ENCODE results near the gene NSD1.

Gene NSD1, protein sequence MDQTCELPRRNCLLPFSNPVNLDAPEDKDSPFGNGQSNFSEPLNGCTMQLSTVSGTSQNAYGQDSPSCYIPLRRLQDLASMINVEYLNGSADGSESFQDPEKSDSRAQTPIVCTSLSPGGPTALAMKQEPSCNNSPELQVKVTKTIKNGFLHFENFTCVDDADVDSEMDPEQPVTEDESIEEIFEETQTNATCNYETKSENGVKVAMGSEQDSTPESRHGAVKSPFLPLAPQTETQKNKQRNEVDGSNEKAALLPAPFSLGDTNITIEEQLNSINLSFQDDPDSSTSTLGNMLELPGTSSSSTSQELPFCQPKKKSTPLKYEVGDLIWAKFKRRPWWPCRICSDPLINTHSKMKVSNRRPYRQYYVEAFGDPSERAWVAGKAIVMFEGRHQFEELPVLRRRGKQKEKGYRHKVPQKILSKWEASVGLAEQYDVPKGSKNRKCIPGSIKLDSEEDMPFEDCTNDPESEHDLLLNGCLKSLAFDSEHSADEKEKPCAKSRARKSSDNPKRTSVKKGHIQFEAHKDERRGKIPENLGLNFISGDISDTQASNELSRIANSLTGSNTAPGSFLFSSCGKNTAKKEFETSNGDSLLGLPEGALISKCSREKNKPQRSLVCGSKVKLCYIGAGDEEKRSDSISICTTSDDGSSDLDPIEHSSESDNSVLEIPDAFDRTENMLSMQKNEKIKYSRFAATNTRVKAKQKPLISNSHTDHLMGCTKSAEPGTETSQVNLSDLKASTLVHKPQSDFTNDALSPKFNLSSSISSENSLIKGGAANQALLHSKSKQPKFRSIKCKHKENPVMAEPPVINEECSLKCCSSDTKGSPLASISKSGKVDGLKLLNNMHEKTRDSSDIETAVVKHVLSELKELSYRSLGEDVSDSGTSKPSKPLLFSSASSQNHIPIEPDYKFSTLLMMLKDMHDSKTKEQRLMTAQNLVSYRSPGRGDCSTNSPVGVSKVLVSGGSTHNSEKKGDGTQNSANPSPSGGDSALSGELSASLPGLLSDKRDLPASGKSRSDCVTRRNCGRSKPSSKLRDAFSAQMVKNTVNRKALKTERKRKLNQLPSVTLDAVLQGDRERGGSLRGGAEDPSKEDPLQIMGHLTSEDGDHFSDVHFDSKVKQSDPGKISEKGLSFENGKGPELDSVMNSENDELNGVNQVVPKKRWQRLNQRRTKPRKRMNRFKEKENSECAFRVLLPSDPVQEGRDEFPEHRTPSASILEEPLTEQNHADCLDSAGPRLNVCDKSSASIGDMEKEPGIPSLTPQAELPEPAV (N-terminal part only)

DNA sequence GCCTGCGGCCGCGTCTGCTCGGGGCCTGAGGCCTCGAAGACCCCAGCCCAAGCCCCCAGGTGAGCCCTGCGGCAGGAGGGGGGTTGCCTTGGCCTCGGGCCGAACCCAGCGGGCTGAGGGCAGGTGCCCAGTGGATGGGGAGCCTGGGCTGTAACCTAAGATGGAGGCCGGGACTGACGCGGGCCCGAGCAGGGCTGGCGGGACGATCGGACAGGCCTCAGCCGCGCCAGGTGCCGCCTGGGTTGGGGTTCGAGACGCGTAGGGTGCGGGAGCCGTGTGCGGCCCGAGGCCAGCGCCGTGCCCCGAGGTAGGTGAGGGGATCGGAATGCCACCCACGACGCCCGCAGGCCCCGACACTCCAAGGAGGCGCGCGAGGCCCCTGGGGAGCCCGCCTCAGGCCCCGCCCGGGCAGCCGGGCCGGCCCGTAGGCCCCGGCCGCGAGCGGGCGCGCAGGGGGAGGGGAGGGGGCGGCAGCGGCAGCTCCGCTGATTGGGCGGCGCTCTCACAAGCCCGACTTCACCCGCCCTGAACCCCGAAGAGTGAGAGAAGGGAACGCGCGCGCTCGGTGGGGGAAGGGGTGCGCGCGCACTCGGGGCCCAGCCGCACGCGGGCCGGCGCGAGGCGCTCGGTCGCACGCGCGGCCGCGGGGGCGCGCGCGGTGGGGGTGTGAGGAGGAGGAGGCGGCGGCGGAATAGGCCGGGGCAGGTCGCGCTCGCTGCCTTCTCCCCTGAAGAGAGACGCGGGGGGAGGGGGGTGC lies at the start of gene NSD1:
Gene NSD1 (plus strand): TSS at position 678 of the 757 bp plus-strand sequence. CDS start 1,331 bp downstream, outside the sequence.
- peak; percentile 68 for DNase-seq

DNA sequence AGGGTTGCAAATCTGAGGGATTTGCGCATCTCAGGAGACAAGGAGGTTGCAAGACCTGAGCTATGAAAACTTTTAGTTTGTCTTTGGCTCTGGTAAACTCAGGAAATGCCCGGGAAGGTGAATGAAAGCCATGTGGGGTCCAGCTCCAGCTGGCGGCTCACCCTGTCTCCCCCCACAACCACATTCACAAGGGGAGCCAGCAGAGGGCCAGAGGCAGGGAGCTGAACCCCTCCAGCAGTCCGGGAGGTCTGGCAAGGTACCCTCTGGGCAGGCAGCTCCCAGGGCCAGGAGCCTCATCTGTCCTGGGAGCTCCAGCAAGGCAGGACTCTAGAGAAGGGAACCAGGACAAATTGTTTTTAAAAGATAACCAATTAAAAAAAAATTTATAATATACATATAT lies 49.4 kb upstream of the NSD1 start:
- DNase-seq, result no peak

DNA sequence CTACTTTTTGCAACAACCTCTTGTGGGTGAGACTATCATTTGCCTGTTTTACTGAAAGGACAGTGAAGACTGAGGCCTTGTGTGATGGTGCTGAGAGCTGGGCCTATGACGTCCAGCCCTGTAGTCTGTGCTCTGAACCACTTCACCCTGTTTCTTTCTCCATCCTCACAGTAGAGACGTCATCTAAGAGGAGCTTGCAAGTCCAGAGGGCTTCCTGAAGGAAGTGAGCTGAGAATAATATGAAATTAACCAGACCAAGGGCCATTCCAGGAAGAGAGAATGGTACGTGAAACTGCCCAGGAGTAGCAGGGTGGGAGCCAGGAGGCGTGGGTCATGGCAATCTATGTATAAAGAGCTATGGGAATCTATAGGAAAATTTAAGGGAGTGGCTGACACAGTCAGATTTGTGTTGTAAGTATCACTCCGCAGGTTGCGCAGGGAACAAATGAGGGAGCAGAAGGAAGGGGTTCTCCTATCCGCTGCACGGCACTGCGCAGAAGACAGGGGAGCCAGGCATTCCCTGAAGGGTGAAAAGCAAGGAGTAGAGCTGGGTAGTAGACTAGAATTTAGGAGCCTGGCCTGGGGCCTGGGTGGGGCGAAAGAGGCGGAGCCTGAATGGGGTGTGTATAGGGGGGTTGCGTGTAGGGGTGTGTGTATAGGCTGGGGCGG lies 47.5 kb upstream of the NSD1 start:
- DNase-seq, result no peak

DNA sequence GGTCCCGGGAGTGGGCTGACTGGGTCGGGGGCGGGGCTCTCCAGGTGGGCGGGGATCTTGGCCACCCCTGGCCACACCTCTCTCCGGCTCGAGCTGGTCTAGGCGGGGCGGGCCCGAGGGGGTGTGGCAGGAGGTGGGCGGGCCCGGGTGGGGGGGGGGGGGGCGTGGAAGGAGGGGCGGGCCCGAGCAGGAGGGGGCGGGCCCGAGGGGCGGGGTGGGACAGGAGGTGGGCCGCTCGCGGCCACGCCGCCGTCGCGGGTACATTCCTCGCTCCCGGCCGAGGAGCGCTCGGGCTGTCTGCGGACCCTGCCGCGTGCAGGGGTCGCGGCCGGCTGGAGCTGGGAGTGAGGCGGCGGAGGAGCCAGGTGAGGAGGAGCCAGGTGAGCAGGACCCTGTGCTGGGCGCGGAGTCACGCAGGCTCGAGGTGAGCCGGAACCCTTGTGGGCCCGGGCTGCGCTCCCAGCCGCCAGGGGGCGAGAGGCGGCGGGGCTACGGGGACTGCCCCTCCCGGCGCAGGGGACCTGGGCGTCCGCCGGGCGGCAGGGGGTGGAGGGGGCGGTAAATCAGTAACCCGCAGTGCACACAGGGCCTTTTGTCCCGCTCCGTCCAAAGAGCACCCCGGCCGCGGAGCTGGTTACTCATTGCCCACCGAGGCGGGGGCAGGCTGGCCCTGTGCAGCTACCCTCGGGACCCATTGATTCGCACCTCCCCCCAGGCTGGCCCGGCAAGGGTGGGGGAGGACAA lies 46.7 kb upstream of the NSD1 start, which contains the start of gene FGFR4:
Gene FGFR4 (plus strand): TSS at position 262 of the 744 bp plus-strand sequence. CDS start 2,688 bp downstream, outside the sequence.
- peak; percentile 65 for DNase-seq

DNA sequence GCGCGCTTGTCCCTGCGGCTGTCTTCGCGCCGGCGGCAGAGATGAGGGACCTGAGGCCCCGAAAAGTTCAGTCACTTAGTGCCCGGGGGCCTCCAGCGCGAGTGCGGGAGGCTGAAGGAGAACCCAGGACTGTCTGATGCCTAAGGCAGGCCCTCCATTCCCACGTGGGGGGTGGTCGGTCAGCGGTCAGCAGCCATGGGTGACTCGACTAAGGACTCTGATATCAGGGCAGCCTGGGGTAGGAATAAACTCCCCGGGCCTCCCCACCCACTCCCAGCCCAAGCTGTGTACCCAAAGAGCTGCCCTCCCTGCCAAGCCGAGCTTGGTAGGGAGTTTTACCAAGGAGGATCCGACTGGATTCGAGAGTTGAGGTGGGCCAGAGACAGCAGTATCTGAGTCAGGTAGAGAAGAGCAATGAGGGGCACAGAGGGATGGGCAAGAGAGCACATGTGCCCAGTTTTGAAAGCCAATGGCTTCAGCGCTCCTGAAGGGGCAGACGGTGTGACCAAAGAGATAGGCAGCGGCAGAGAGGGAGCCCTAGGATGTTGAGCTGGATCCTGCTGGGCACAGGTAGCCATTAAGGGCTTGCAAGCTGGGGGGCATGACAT lies 46.1 kb upstream of the NSD1 start:
- no peak for DNase-seq

DNA sequence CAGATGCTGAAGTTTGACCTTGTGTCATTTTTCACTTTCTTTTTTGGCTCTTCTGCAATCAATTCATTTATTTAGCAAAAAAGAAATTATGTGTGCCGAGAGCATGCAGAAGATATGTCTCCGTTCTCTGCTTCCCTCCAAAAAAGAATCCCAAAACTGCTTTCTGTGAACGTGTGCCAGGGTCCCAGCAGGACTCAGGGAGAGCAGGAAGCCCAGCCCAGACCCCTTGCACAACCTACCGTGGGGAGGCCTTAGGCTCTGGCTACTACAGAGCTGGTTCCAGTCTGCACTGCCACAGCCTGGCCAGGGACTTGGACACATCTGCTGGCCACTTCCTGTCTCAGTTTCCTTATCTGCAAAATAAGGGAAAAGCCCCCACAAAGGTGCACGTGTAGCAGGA lies 44.4 kb upstream of the NSD1 start:
- DNase-seq, result no peak

DNA sequence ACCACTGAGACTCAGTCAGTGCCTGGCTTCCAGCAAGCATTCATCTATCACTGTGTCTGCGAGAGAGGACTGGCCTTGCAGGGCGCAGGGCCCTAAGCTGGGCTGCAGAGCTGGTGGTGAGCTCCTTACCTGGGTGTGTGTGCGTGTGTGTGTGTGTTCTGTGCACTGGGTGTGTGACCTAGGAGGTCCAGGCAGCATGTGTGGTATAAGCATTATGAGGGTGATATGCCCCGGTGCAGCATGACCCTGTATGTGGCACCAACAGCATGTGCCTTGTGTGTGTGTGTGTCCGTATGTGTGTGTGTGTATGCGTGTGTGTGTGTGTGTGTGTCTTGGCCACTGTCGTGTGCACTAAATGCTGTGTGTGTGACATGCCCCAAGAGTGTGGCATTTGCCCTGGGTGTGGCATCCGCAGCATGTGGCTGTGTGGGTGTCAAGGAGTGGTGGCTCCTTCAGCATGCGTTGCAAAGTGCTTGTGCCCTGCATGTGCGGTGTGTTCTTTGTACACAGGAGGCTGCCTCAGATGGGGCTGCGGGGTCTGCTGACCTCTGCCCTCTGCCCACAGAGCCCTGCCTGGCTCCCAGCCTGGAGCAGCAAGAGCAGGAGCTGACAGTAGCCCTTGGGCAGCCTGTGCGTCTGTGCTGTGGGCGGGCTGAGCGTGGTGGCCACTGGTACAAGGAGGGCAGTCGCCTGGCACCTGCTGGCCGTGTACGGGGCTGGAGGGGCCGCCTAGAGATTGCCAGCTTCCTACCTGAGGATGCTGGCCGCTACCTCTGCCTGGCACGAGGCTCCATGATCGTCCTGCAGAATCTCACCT lies 43.5 kb upstream of the NSD1 start:
- DNase-seq, result no peak

DNA sequence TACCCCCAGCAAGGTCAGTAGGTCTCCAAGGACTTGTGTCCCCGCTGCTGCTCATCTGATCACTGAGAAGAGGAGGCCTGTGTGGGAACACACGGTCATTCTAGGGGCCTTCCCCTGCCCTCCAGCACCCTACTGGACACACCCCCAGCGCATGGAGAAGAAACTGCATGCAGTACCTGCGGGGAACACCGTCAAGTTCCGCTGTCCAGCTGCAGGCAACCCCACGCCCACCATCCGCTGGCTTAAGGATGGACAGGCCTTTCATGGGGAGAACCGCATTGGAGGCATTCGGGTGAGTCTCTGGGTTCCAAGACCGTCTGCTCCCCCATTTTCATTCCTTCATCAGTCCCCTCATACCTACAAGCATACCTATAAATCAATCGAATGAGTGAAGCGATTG lies 42.8 kb upstream of the NSD1 start:
- DNase-seq, result no peak

DNA sequence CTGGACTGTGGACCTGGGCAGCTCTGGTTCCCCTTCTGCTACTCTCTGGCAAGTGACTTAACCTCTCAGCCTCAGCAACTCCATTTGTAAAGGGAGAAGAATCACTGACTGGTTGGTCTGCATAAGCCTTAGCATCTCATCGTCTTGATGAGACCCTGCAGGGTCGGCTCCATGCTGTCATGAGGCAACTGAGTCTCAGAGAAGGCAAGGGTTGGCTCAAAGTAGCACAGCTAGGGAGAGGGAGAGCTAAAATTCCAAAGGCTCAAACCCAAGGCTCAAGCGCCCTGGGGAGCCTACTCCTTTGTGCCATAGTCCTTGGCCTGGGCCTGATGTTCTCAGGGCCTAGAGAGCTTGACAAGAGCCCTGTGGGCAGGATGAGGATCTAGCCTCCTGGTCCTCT lies 42.3 kb upstream of the NSD1 start:
- DNase-seq, result no peak

DNA sequence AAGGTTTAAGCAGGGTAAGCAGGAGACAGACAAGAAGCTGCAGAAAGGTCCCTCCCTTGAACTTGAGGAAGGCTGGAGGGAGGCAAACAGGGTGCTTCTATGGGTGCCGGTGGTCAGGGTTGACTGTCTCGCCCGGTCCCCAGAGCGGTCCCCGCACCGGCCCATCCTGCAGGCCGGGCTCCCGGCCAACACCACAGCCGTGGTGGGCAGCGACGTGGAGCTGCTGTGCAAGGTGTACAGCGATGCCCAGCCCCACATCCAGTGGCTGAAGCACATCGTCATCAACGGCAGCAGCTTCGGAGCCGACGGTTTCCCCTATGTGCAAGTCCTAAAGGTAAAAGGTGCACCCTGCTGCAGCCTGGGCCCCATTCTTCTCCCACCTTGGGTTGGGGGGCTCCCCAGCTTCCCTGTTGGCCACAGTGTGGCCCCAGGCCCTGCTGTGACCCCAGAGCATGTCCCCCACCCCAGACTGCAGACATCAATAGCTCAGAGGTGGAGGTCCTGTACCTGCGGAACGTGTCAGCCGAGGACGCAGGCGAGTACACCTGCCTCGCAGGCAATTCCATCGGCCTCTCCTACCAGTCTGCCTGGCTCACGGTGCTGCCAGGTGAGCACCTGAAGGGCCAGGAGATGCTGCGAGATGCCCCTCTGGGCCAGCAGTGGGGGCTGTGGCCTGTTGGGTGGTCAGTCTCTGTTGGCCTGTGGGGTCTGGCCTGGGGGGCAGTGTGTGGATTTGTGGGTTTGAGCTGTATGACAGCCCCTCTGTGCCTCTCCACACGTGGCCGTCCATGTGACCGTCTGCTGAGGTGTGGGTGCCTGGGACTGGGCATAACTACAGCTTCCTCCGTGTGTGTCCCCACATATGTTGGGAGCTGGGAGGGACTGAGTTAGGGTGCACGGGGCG lies 41.1 kb upstream of the NSD1 start:
- DNase-seq, result no peak

DNA sequence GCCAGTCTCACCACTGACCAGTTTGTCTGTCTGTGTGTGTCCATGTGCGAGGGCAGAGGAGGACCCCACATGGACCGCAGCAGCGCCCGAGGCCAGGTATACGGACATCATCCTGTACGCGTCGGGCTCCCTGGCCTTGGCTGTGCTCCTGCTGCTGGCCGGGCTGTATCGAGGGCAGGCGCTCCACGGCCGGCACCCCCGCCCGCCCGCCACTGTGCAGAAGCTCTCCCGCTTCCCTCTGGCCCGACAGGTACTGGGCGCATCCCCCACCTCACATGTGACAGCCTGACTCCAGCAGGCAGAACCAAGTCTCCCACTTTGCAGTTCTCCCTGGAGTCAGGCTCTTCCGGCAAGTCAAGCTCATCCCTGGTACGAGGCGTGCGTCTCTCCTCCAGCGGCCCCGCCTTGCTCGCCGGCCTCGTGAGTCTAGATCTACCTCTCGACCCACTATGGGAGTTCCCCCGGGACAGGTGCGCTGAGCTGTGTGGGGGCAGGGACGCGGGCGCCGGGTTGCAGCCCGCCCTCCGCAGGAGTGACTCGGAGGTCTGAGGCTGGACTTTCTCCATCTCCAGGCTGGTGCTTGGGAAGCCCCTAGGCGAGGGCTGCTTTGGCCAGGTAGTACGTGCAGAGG lies 40.4 kb upstream of the NSD1 start:
- no peak for DNase-seq

DNA sequence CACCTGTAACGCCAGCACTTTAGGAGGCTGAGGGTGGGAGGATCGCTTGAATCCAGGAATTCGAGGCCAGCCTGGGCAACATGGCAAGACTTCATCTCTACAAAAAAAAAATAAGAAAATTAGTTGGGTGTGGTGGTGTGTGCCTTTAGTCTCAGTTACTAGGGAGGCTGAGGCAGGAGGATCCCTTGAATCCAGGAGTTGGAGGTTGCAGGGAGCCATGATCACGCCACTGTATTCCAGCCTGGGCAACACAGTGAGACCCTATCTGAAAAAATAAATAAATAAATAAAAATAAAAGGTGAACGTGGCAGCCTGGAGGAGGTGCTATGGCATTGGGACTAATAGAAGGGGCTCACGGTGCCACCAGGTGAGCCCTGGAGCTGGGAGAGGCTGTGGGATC lies 39.8 kb upstream of the NSD1 start:
- no peak for DNase-seq

DNA sequence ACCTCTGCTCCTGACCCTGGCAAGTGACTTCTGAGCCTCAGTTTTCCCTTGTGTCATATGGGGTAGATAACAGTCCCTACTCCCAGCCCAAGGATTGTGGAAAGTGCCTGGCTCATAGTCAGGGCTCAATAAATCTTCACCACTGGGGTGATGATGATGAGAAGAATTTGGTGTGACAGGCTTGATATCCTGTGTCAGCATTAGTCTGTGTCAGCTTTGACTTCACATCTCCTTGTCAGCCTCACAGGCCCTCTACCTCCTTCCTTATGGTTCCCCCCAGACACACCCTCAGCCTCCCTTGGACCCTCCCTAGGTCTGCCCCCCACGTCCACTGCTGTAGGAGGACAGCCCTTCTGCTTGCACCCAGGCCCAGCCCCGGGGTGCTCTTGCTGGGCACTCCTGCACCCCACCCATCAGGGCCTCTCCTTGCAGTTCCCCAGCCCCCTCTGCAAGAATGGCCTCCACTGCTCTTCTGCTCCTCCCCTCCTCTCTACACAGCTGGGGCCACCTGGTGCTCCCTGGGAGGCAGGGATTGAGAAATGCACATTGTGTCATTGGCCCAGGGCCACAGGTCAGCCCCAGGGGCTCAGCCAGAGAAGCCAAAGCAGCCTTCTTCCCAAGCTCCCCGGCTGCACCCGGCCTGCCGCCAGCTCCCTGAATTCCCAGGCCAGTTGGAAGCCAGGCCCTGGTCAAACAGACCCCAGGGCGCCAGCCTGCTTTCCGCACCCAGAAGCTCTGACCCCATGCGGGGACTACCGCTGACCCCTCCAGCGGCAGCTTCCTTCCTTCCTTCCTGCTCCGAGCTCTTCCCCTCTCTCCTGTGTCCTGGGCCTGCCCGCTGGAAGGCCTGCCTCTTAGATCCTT lies 39.1 kb upstream of the NSD1 start:
- no peak for DNase-seq

DNA sequence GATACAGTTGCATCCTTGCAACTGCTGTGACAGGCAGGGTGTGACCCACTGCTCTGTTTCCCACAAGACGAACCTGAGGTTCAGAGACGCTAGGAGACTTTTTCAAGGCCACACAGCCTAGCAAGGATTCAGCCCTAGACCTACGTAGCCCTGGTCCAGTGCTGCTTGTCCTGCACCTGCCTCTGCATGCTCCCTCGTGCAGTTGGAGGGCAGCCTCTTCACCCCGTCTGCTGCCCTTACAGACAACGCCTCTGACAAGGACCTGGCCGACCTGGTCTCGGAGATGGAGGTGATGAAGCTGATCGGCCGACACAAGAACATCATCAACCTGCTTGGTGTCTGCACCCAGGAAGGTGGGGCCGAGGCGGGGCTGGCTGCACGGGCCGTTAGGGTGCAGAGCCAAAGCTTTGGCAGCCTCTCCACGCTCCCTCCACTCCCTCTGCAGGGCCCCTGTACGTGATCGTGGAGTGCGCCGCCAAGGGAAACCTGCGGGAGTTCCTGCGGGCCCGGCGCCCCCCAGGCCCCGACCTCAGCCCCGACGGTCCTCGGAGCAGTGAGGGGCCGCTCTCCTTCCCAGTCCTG lies 38.4 kb upstream of the NSD1 start:
- DNase-seq, result no peak

DNA sequence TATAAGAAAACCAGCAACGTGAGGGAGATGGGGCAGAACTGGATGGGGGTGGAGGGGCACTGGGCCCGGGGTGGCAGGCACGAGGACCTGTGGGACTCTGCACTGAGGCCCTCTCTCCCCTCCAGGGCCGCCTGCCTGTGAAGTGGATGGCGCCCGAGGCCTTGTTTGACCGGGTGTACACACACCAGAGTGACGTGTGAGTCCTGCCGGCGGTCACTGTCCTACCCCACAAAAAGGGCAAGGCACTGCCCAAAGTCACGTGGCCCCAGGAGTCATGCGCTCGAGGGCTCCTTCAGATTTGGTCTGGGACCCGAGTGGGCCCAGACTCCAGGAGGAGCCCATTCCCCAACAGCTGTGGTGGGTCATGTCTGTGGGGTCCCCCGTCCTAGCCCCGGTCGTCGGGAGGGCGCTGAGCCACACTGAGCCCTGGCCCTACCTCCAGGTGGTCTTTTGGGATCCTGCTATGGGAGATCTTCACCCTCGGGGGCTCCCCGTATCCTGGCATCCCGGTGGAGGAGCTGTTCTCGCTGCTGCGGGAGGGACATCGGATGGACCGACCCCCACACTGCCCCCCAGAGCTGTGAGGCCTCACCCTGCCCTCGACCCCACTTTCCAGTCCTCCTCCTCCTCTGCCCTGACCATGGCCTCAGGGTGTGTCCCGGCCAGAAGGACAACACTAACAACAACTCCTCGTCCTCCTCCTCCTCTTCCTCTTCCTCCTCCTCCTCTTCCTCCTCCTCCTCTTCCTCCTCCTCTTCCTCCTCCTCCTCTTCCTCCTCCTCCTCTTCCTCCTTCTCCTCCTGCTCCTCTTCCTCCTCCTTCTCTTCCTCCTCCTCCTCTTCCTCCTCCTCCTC lies 37.2 kb upstream of the NSD1 start:
- DNase-seq, result no peak

Data from NCI-H2029 (cell line).